Adipocyte (in vitro differentiated cells): Measurements from ENCODE around the gene HSF5.

ENCODE experiments used
- DNase-seq: peaks from one replicate; pipeline ENCODE4 v3.0.0-alpha.2; 2015; ENCODE audit warnings: low read depth
- H3K27me3 ChIP-seq: replicated peaks from 2 replicates; pipeline ENCODE4 v1.7.0; 2013; ENCODE audit warnings: mild to moderate bottlenecking, low read length, moderate library complexity; ENCODE audit not compliant: control insufficient read depth, insufficient read depth
- H3K36me3 ChIP-seq: 2 replicates; pipeline ENCODE4 v1.7.0; 2013; ENCODE audit warnings: low read length, mild to moderate bottlenecking, moderate library complexity; ENCODE audit not compliant: control insufficient read depth, insufficient read depth, severe bottlenecking
- H3K4me1 ChIP-seq: 2 replicates; pipeline ENCODE4 v1.7.0; 2013; ENCODE audit warnings: mild to moderate bottlenecking, low read length, moderate library complexity; ENCODE audit not compliant: control insufficient read depth, insufficient read depth
- H3K4me3 ChIP-seq: 2 replicates; pipeline ENCODE4 v1.7.0; 2013; ENCODE audit warnings: mild to moderate bottlenecking, low read length, moderate library complexity
- H3K9ac ChIP-seq: 2 replicates; pipeline ENCODE4 v1.7.0; 2013; ENCODE audit warnings: mild to moderate bottlenecking, low read length, moderate library complexity
- H3K9me3 ChIP-seq: 2 replicates; pipeline ENCODE4 v1.7.0; 2013; ENCODE audit warnings: mild to moderate bottlenecking, low read length, moderate library complexity; ENCODE audit not compliant: control insufficient read depth

HSF5 gene

GRCh38 chr17:58373923-58374322, 114.3 kb downstream of the HSF5 start:
- H3K4me3 ChIP-seq = no peak overlapping the region
- no peak for DNase-seq

GRCh38 chr17:58373003-58373402, 115.2 kb downstream of the HSF5 start:
- H3K4me3 ChIP-seq = no peak overlapping the region

More at GRCh38 chr17:58373923-58374322, 114.3 kb downstream of the HSF5 start:
- Histone ChIP-seq H3K36me3 (no peaks in the 10 kb centered on the region), H3K27me3 (peaks cover 21% of the 10 kb centered on the region), H3K9me3 (no peaks in the 10 kb centered on the region), H3K4me1 (no peaks in the 10 kb centered on the region), H3K9ac (no peak overlapping the region)

GRCh38 chr17:58371300-58371950, 116.8 kb downstream of the HSF5 start:
- no peak overlapping the region for H3K9ac ChIP-seq
- H3K9me3 ChIP-seq = no peaks in the 10 kb centered on the region
- H3K4me1 ChIP-seq = no peaks in the 10 kb centered on the region
- DNase-seq = no peak
- H3K27me3 ChIP-seq = peaks cover 23% of the 10 kb centered on the region
- no peak overlapping the region for H3K4me3 ChIP-seq
- H3K36me3 ChIP-seq = no peaks in the 10 kb centered on the region

More at GRCh38 chr17:58373003-58373402, 115.2 kb downstream of the HSF5 start:
- no peak for DNase-seq
- Histone ChIP-seq H3K4me1 (no peaks in the 10 kb centered on the region), H3K36me3 (no peaks in the 10 kb centered on the region), H3K27me3 (peaks cover 20% of the 10 kb centered on the region), H3K9me3 (no peaks in the 10 kb centered on the region), H3K9ac (no peak overlapping the region)

DNA sequence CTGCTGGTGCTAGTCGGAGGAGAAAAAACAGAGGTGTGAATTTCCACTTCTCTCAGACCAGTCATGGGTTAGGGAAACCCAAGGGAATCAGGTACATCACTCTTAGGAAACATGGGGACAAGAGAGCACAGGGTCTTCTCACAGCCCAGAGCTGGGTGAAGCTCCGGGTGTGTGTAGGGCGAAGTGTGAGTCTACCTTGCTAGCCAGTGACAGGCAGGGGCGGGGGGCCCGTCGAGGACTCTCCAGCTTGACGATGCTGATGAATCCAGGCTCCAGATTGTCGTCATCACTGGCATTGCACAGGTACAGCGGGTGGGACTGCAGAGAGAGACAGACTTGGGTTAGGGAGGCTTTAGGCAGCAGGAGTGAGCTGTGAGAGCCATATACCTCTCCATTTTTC, 117.5 kb downstream of the HSF5 start:
- Histone ChIP-seq H3K36me3 (no peaks in the 10 kb centered on the region), H3K27me3 (peaks cover 18% of the 10 kb centered on the region), H3K4me3 (no peak overlapping the region), H3K4me1 (no peaks in the 10 kb centered on the region), H3K9me3 (no peaks in the 10 kb centered on the region), H3K9ac (no peak overlapping the region)
- no peak for DNase-seq

DNA sequence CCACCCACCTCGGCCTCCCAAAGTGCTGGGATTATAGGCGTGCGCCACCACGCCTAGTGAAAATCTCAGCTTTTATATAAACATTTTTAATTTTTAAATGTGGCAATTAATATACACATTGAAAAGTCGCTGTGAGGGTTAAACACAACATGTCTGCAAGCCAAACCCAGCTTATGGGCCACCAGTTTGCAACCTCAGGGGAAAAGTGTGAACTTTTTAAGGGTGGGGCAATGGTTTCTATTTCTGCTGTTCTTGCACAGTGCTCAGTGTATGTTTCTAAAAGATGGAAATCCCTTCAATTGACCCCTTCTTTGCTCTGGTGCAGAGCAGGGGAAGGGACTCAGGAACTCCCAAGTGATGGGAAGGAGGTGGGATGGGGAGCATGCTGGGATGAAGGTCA, 117.9 kb downstream of the HSF5 start:
- DNase-seq = no peak
- no peaks in the 10 kb centered on the region for H3K4me1 ChIP-seq
- H3K4me3 ChIP-seq = no peak overlapping the region
- no peaks in the 10 kb centered on the region for H3K36me3 ChIP-seq
- H3K27me3 ChIP-seq = peaks cover 22% of the 10 kb centered on the region
- no peak overlapping the region for H3K9ac ChIP-seq
- no peaks in the 10 kb centered on the region for H3K9me3 ChIP-seq
